ENCODE measurements around the gene INPP5A.
"Not testable (repeated sequence)": the region's sequence is repeated elsewhere in the genome, so short reads cannot be mapped to it uniquely, and the experiment has no call there.

Gene INPP5A

GRCh38 chr10:132699411-132700155 is 162.0 kb downstream of the INPP5A start:
- DNase-seq: no peak

GRCh38 chr10:132700156-132701098 is 162.8 kb downstream of the INPP5A start:
- DNase-seq: no peak

- DNase-seq: no peak
Measured at GRCh38 chr10:132701099-132701845, 163.7 kb downstream of the INPP5A start.

GRCh38 chr10:132701846-132702190 is 164.2 kb downstream of the INPP5A start:
- no peak for DNase-seq

- DNase-seq: no peak
Measured at GRCh38 chr10:132702601-132703418, 165.2 kb downstream of the INPP5A start.

GRCh38 chr10:132703419-132704007 is 165.9 kb downstream of the INPP5A start:
- no peak for DNase-seq

- DNase-seq: no peak
Measured at GRCh38 chr10:132704008-132704814, 166.6 kb downstream of the INPP5A start.

GRCh38 chr10:132704815-132705064 is 167.2 kb downstream of the INPP5A start:
- DNase-seq: not testable (repeated sequence)

- DNase-seq: no peak
Measured at GRCh38 chr10:132705173-132705572, 167.6 kb downstream of the INPP5A start.

- no peak for DNase-seq
Measured at GRCh38 chr10:132705943-132706342, 168.4 kb downstream of the INPP5A start.

- no peak for DNase-seq
Measured at GRCh38 chr10:132706701-132707100, 169.1 kb downstream of the INPP5A start.

GRCh38 chr10:132707121-132707775 is 169.7 kb downstream of the INPP5A start:
- no peak for DNase-seq

GRCh38 chr10:132707776-132708171 is 170.2 kb downstream of the INPP5A start:
- no peak for DNase-seq

- no peak for DNase-seq
Measured at GRCh38 chr10:132708441-132708840, 170.9 kb downstream of the INPP5A start.

GRCh38 chr10:132708936-132709335 is 171.3 kb downstream of the INPP5A start:
- DNase-seq: no peak

GRCh38 chr10:132709471-132709951 is 171.9 kb downstream of the INPP5A start:
- no peak for DNase-seq

GRCh38 chr10:132710036-132710686 is 172.6 kb downstream of the INPP5A start:
- no peak for DNase-seq

- no peak for DNase-seq
Measured at GRCh38 chr10:132710746-132711612, 173.4 kb downstream of the INPP5A start.

- no peak for DNase-seq
Measured at GRCh38 chr10:132711613-132712121, 174.1 kb downstream of the INPP5A start.
